Putamen (tissue), 1 donor: ENCODE measurements around the gene ZFP36L1.

Experiments
- DNase-seq: peaks from one replicate; pipeline ENCODE4 v3.0.0-alpha.2; 2016; ENCODE audit warnings: low spot score

Gene ZFP36L1

GRCh38 chr14:68795597-68796417 lies 2.9 kb upstream of the ZFP36L1 start:
- peak; percentile 61 for DNase-seq

GRCh38 chr14:68794851-68795596 lies 2.2 kb upstream of the ZFP36L1 start:
- no peak for DNase-seq

GRCh38 chr14:68794130-68794850 lies 1.4 kb upstream of the ZFP36L1 start:
- no peak for DNase-seq

GRCh38 chr14:68793734-68794129 lies 865 bp upstream of the ZFP36L1 start:
- no peak for DNase-seq

- no peak for DNase-seq
These were observed 239 bp downstream of the ZFP36L1 start for GRCh38 chr14:68792678-68792978.

- DNase-seq = no peak
These were observed 777 bp downstream of the ZFP36L1 start for GRCh38 chr14:68791902-68792677.

- DNase-seq = no peak
These were observed 1.6 kb downstream of the ZFP36L1 start for GRCh38 chr14:68791078-68791901.

GRCh38 chr14:68790644-68791077 lies 2.2 kb downstream of the ZFP36L1 start:
- no peak for DNase-seq

- DNase-seq = no peak
These were observed 2.8 kb downstream of the ZFP36L1 start for GRCh38 chr14:68789821-68790643.

GRCh38 chr14:68788996-68789820 lies 3.7 kb downstream of the ZFP36L1 start:
- peak; percentile 72 for DNase-seq

GRCh38 chr14:68788275-68788995 lies 4.4 kb downstream of the ZFP36L1 start:
- no peak for DNase-seq

GRCh38 chr14:68787092-68787992 lies 5.5 kb downstream of the ZFP36L1 start:
- DNase-seq = no peak

- DNase-seq = no peak
These were observed 6.3 kb downstream of the ZFP36L1 start for GRCh38 chr14:68786491-68787091.

GRCh38 chr14:68785534-68786490 lies 7.1 kb downstream of the ZFP36L1 start:
- no peak for DNase-seq

- DNase-seq = no peak
These were observed 7.8 kb downstream of the ZFP36L1 start for GRCh38 chr14:68784978-68785533.
